Trophoblast cell (in vitro differentiated cells and primary cell): ENCODE data around the gene SUFU.

Experiments
- DNase-seq, 2 donors: peaks; one replicate each; pipeline ENCODE4 v3.0.0-alpha.2; 2016
- H2AFZ ChIP-seq: 2 replicates; pipeline ENCODE4 v1.6.1; 2013; ENCODE audit warnings: low read length, moderate library complexity, mild to moderate bottlenecking; ENCODE audit not compliant: insufficient read depth, poor library complexity
- H2AK5ac ChIP-seq: 2 replicates; pipeline ENCODE4 v1.6.1; 2013; ENCODE audit warnings: mild to moderate bottlenecking, low read length
- H2BK120ac ChIP-seq: 2 replicates; pipeline ENCODE4 v1.6.1; 2013; ENCODE audit warnings: low read length, mild to moderate bottlenecking, moderate library complexity; ENCODE audit not compliant: insufficient read depth, poor library complexity
- H2BK12ac ChIP-seq: 2 replicates; pipeline ENCODE4 v1.6.1; 2013; ENCODE audit warnings: mild to moderate bottlenecking, low read length, moderate library complexity
- H2BK5ac ChIP-seq: 2 replicates; pipeline ENCODE4 v1.6.1; 2013; ENCODE audit warnings: low read length, low read depth, moderate library complexity, mild to moderate bottlenecking; ENCODE audit not compliant: poor library complexity
- H3K14ac ChIP-seq: 2 replicates; pipeline ENCODE4 v1.6.1; 2013; ENCODE audit warnings: mild to moderate bottlenecking, low read length
- H3K18ac ChIP-seq: 2 replicates; pipeline ENCODE4 v1.6.1; 2013; ENCODE audit warnings: mild to moderate bottlenecking, low read length
- H3K23ac ChIP-seq: 2 replicates; pipeline ENCODE4 v1.6.1; 2013; ENCODE audit warnings: low read length
- H3K27ac ChIP-seq: 2 replicates; pipeline ENCODE4 v1.5.1; 2013; ENCODE audit warnings: low read depth, mild to moderate bottlenecking, inconsistent platforms, low read length, moderate library complexity
- H3K27me3 ChIP-seq: 2 replicates; pipeline ENCODE4 v1.6.1; 2013; ENCODE audit warnings: inconsistent platforms, mild to moderate bottlenecking, low read length, moderate library complexity; ENCODE audit not compliant: insufficient read depth
- H3K36me3 ChIP-seq, 2 experiments: 1 replicate in 1 of 2; 2 replicates in 1 of 2; pipeline ENCODE4 v1.6.1; 2013; ENCODE audit warnings: low read length in 2 of 2, mild to moderate bottlenecking in 2 of 2, moderate library complexity in 1 of 2; ENCODE audit not compliant: insufficient read depth in 2 of 2, control insufficient read depth in 1 of 2
- H3K4ac ChIP-seq: 2 replicates; pipeline ENCODE4 v1.6.1; 2013; ENCODE audit warnings: low read depth, mild to moderate bottlenecking, low read length, moderate library complexity
- H3K4me1 ChIP-seq, 2 experiments: 1 replicate in 1 of 2; 2 replicates in 1 of 2; pipeline ENCODE4 v1.6.1; 2013; ENCODE audit warnings: low read length in 2 of 2, mild to moderate bottlenecking in 2 of 2, moderate library complexity in 1 of 2; ENCODE audit not compliant: insufficient read depth in 2 of 2, control insufficient read depth in 1 of 2
- H3K4me2 ChIP-seq: 2 replicates; pipeline ENCODE4 v1.6.1; 2013; ENCODE audit warnings: inconsistent platforms, mild to moderate bottlenecking, low read length, moderate library complexity
- H3K4me3 ChIP-seq: 2 replicates; pipeline ENCODE4 v1.5.1; 2013; ENCODE audit warnings: mild to moderate bottlenecking, low read depth, low read length, inconsistent platforms
- H3K79me1 ChIP-seq: one replicate; pipeline ENCODE4 v1.6.1; 2013; ENCODE audit warnings: low read length
- H3K79me2 ChIP-seq: 2 replicates; pipeline ENCODE4 v1.6.1; 2013; ENCODE audit warnings: low read length, mild to moderate bottlenecking; ENCODE audit not compliant: control insufficient read depth, insufficient read depth, poor library complexity
- H3K9ac ChIP-seq: 2 replicates; pipeline ENCODE4 v1.6.1; 2013; ENCODE audit warnings: mild to moderate bottlenecking, low read length
- H3K9me3 ChIP-seq: 2 replicates; pipeline ENCODE4 v1.6.1; 2013; ENCODE audit warnings: low read depth, mild to moderate bottlenecking, control low read depth, inconsistent platforms, low read length; ENCODE audit not compliant: insufficient read depth
- H4K12ac ChIP-seq: 2 replicates; pipeline ENCODE4 v1.6.1; 2013; ENCODE audit warnings: low read depth, mild to moderate bottlenecking, low read length, moderate library complexity
- H4K8ac ChIP-seq: 2 replicates; pipeline ENCODE4 v1.6.1; 2013; ENCODE audit warnings: low read depth, mild to moderate bottlenecking, low read length, moderate library complexity
- H4K91ac ChIP-seq: one replicate; pipeline ENCODE4 v1.6.1; 2013; ENCODE audit warnings: low read depth, mild to moderate bottlenecking, low read length, moderate library complexity
- WGBS: extraction: QIAGEN DNeasy Blood & Tissue Kit; methylation state at CpG from one replicate; pipeline ENCODE4 v1.1.7; 2013; ENCODE audit warnings: missing lambda C conversion rate; ENCODE audit not compliant: insufficient read length, insufficient coverage; ENCODE audit errors: extremely low coverage; 5-methylcytosine and 5-hydroxymethylcytosine counted together

Gene SUFU

DNA sequence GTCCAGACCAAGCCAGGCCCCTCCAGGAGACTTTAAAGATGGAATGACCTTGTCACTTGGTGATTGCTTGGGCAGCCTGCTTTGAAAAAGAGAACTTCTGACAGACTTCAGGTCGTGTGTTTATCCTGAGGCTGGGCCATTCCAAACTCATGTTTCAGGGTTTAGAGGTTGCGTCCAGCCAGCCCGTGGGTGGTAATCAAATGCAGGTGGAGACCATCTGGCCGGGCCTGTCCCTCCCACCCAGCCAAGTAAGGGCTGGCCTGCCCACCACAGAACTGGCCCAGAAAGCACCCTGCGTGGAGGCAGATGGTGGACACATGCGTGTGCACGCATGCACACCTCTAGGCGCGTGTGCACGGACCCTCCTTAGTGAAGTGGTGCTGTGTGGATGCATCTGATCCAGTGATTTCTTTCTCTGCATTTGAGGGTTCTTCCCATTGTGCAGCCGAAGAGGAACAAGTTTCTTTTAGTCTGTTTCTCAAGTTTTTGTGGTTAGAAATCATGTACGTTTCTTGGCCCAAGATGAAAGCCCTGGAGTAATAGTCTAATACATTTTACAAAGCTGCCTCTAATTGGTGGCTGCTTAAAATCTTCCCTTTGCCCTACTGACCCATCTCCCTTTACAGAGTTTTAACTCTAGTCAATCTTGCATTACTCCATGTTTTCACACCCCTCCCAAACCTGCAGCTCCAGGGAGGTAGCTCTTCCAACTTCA is 43.0 kb downstream of the SUFU start:
- Histone ChIP-seq H2AFZ (no peak overlapping the region), H3K4me1 (peaks cover 0 to 4% of the 10 kb centered on the region in 2 experiments), H3K27me3 (no peaks in the 10 kb centered on the region), H3K4ac (no peak overlapping the region), H2BK12ac (no peak overlapping the region), H4K91ac (no peak overlapping the region), H2BK120ac (no peak overlapping the region), H3K9ac (no peak overlapping the region), H3K14ac (no peak overlapping the region), H3K18ac (no peak overlapping the region), H3K79me1 (no peaks in the 10 kb centered on the region), H4K8ac (no peak overlapping the region), H3K4me2 (no peak overlapping the region), H3K79me2 (no peaks in the 10 kb centered on the region), H4K12ac (no peak overlapping the region), H2BK5ac (no peak overlapping the region), H2AK5ac (no peak overlapping the region), H3K27ac (no peak overlapping the region), H3K23ac (no peak overlapping the region), H3K36me3 (peaks cover 10% of the 10 kb centered on the region in 2 experiments), H3K4me3 (peak overlapping the region; percentile 31), H3K9me3 (no peaks in the 10 kb centered on the region)
- DNase-seq = no peak
- WGBS = no CpG with 5 or more reads among the region's 12 CpGs

GRCh38 chr10:102549549-102549948 is 45.8 kb downstream of the SUFU start:
- no peak overlapping the region for H3K27ac ChIP-seq
- H2BK5ac ChIP-seq = no peak overlapping the region
- H3K4ac ChIP-seq = no peak overlapping the region
- H3K79me1 ChIP-seq = no peaks in the 10 kb centered on the region
- no peak overlapping the region for H3K4me3 ChIP-seq
- no peak overlapping the region for H3K23ac ChIP-seq
- H3K36me3 ChIP-seq = peaks cover 10 to 13% of the 10 kb centered on the region in 2 experiments
- no CpG with 5 or more reads among the region's 1 CpG for WGBS
- no peak overlapping the region for H4K12ac ChIP-seq
- DNase-seq = no peak
- no peak overlapping the region for H3K14ac ChIP-seq
- H4K8ac ChIP-seq = no peak overlapping the region
- H2AK5ac ChIP-seq = no peak overlapping the region
- H3K9me3 ChIP-seq = no peaks in the 10 kb centered on the region
- no peak overlapping the region for H3K18ac ChIP-seq
- no peaks in the 10 kb centered on the region for H3K27me3 ChIP-seq
- H3K4me1 ChIP-seq = peaks cover 0 to 4% of the 10 kb centered on the region in 2 experiments
- no peak overlapping the region for H4K91ac ChIP-seq
- no peaks in the 10 kb centered on the region for H3K79me2 ChIP-seq
- no peak overlapping the region for H3K9ac ChIP-seq
- no peak overlapping the region for H2AFZ ChIP-seq
- H2BK12ac ChIP-seq = no peak overlapping the region
- H2BK120ac ChIP-seq = no peak overlapping the region
- no peak overlapping the region for H3K4me2 ChIP-seq

DNA sequence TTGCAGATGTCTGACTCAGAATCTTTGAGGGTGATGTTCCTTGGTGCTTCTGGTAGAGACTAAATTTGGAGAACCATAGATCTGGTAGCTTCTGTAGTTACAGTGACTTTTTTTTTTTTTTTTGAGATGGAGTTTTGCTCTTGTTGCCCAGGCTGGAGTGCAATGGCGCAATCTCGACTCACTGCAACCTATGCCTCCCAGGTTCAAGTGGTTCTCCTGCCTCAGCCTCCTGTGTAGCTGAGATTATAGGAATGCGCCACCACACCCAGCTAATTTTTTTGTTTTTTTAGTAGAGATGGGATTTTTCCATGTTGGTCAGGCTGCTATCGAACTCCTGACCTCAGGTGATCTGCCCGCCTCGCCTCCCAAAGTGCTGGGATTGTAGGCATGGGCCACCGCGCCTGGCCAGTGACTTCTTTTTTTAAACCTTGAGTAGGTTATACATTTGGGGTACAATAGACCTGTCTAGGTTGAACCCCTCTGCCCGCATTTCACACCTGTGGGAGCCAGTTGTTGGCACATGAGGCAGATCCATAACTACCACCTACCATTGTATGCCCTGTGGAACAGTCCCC is 47.0 kb downstream of the SUFU start:
- H4K91ac ChIP-seq = no peak overlapping the region
- no peaks in the 10 kb centered on the region for H3K79me2 ChIP-seq
- no peak for DNase-seq
- no peak overlapping the region for H3K4me3 ChIP-seq
- H2AFZ ChIP-seq = no peak overlapping the region
- H2AK5ac ChIP-seq = no peak overlapping the region
- H4K12ac ChIP-seq = no peak overlapping the region
- no peak overlapping the region for H4K8ac ChIP-seq
- H3K23ac ChIP-seq = no peak overlapping the region
- H3K4me1 ChIP-seq = peaks cover 0 to 5% of the 10 kb centered on the region in 2 experiments
- no peak overlapping the region for H2BK120ac ChIP-seq
- H2BK12ac ChIP-seq = no peak overlapping the region
- H3K27me3 ChIP-seq = no peaks in the 10 kb centered on the region
- no peaks in the 10 kb centered on the region for H3K79me1 ChIP-seq
- no peak overlapping the region for H2BK5ac ChIP-seq
- no peak overlapping the region for H3K18ac ChIP-seq
- no peak overlapping the region for H3K4ac ChIP-seq
- no peak overlapping the region for H3K4me2 ChIP-seq
- H3K9me3 ChIP-seq = no peaks in the 10 kb centered on the region
- no CpG with 5 or more reads among the region's 9 CpGs for WGBS
- no peak overlapping the region for H3K14ac ChIP-seq
- H3K27ac ChIP-seq = no peak overlapping the region
- no peak overlapping the region for H3K9ac ChIP-seq
- peaks cover 10 to 13% of the 10 kb centered on the region in 2 experiments for H3K36me3 ChIP-seq

DNA sequence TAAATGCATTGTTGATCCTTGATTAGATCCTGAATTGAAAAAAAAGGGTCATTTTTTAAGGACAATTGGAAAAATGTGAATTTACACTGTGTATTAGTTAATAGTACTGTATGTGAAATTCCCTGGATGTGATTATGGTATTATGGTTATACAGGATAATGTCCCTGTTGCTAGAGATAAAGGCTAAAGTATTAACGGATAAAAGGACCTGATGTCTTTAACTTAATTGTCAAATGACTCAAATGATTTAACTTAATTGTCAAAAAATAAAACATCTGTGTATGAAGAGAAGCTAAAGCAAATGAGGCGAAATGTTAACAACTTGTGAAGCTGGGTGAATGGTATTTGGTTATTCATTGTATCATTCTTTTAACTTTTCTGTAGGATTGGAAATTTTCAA is 48.8 kb downstream of the SUFU start:
- no CpG with 5 or more reads among the region's 2 CpGs for WGBS
- H3K23ac ChIP-seq = no peak overlapping the region
- no peak overlapping the region for H3K27ac ChIP-seq
- H3K14ac ChIP-seq = no peak overlapping the region
- no peak overlapping the region for H2AK5ac ChIP-seq
- no peaks in the 10 kb centered on the region for H3K27me3 ChIP-seq
- no peak overlapping the region for H4K8ac ChIP-seq
- H4K91ac ChIP-seq = no peak overlapping the region
- H2BK5ac ChIP-seq = no peak overlapping the region
- no peak overlapping the region for H3K4ac ChIP-seq
- H4K12ac ChIP-seq = no peak overlapping the region
- no peaks in the 10 kb centered on the region for H3K79me1 ChIP-seq
- H3K18ac ChIP-seq = no peak overlapping the region
- no peak overlapping the region for H2AFZ ChIP-seq
- no peak overlapping the region for H3K4me2 ChIP-seq
- DNase-seq = no peak
- H3K4me3 ChIP-seq = no peak overlapping the region
- H3K9me3 ChIP-seq = no peaks in the 10 kb centered on the region
- peaks cover 10 to 13% of the 10 kb centered on the region in 2 experiments for H3K36me3 ChIP-seq
- no peak overlapping the region for H3K9ac ChIP-seq
- peaks cover 3 to 6% of the 10 kb centered on the region in 2 experiments for H3K4me1 ChIP-seq
- H2BK12ac ChIP-seq = no peak overlapping the region
- H2BK120ac ChIP-seq = no peak overlapping the region
- no peaks in the 10 kb centered on the region for H3K79me2 ChIP-seq
